CD14-positive monocyte (primary cell): Measurements from ENCODE around the gene C5orf63. TPM values are rescaled to one million over a fixed set of nuclear protein-coding genes. Genes with fewer than 3 reads are reported as not detected.
A peak's percentile ranks its signal among the peaks of the same experiment; 100 is the strongest.

ENCODE experiments used
- DNase-seq, 3 donors: peaks; one replicate each; pipeline ENCODE4 v3.0.0-alpha.2; 2011 to 2022
- H2AFZ ChIP-seq: 2 replicates; pipeline ENCODE4 v1.6.0; 2012; ENCODE audit warnings: mild to moderate bottlenecking, low read depth, low read length, inconsistent platforms; ENCODE audit not compliant: insufficient read depth, poor library complexity, severe bottlenecking
- H3K27ac ChIP-seq, 2 donors: 1 replicate in 1 of 2; 2 replicates in 1 of 2; pipeline ENCODE4 v1.5.1; 2012 to 2013; ENCODE audit warnings: low read length in 2 of 2, control low read depth in 1 of 2, inconsistent platforms in 1 of 2, low read depth in 1 of 2, mild to moderate bottlenecking in 1 of 2
- H3K27me3 ChIP-seq, 2 donors: one replicate each; pipeline versions ENCODE4 v1.6.0 to v1.6.1; 2011 to 2013; ENCODE audit warnings: low read length in 2 of 2; ENCODE audit not compliant: control insufficient read depth in 2 of 2, insufficient read depth in 2 of 2
- H3K36me3 ChIP-seq, 2 donors: replicated peaks in 1 of 2; 1 replicate in 1 of 2; 2 replicates in 1 of 2; pipeline versions ENCODE4 v1.5.1 to v1.6.1; 2012 to 2013; ENCODE audit warnings: low read length in 2 of 2, control low read depth in 1 of 2, inconsistent platforms in 1 of 2, mild to moderate bottlenecking in 1 of 2; ENCODE audit not compliant: insufficient read depth in 2 of 2, control insufficient read depth in 1 of 2
- H3K4me1 ChIP-seq, 2 donors: 1 replicate in 1 of 2; 2 replicates in 1 of 2; pipeline versions ENCODE4 v1.5.1 to v1.6.1; 2012 to 2013; ENCODE audit warnings: low read length in 2 of 2, control low read depth in 1 of 2, inconsistent platforms in 1 of 2, mild to moderate bottlenecking in 1 of 2, moderate library complexity in 1 of 2; ENCODE audit not compliant: insufficient read depth in 2 of 2, control insufficient read depth in 1 of 2
- H3K4me2 ChIP-seq: replicated peaks from 2 replicates; pipeline ENCODE3; 2012; ENCODE audit warnings: low read length, moderate library complexity, mild to moderate bottlenecking; ENCODE audit not compliant: poor library complexity, severe bottlenecking; ENCODE audit errors: extremely low read depth
- H3K4me3 ChIP-seq, 3 experiments: fragments of 200-600 bp in 1 of 3; sonication (generic) in 1 of 3; replicated peaks in 1 of 3; 1 replicate in 2 of 3; 2 replicates in 1 of 3; pipeline ENCODE4 v1.5.1; 2011 to 2013; ENCODE audit warnings: low read length in 3 of 3, mild to moderate bottlenecking in 3 of 3, control low read depth in 2 of 3, low read depth in 2 of 3, inconsistent platforms in 1 of 3, moderate library complexity in 1 of 3
- H3K79me2 ChIP-seq: 2 replicates; pipeline ENCODE4 v1.6.0; 2012; ENCODE audit warnings: mild to moderate bottlenecking, control low read depth, inconsistent platforms, low read length, moderate library complexity; ENCODE audit not compliant: insufficient read depth
- H3K9ac ChIP-seq: 2 replicates; pipeline ENCODE4 v1.6.0; 2017; ENCODE audit warnings: low read length, mild to moderate bottlenecking; ENCODE audit not compliant: insufficient read depth, poor library complexity, severe bottlenecking
- H3K9me3 ChIP-seq, 2 donors: replicated peaks in 1 of 2; 1 replicate in 1 of 2; 2 replicates in 1 of 2; pipeline versions ENCODE4 v1.5.1 to v1.6.1; 2012 to 2013; ENCODE audit warnings: low read length in 2 of 2, control low read depth in 1 of 2; ENCODE audit not compliant: control insufficient read depth in 1 of 2, insufficient read depth in 1 of 2
- H4K20me1 ChIP-seq: 2 replicates; pipeline ENCODE4 v1.6.0; 2012; ENCODE audit warnings: mild to moderate bottlenecking, low read length, control low read depth, moderate library complexity; ENCODE audit not compliant: insufficient read depth
- H3K27ac Mint-ChIP-seq, 7 donors: one replicate each; pipeline ENCODE4 v1.8.0; 2020; ENCODE audit warnings: mild to moderate bottlenecking in 7 of 7, mixed read lengths in 7 of 7, moderate library complexity in 6 of 7, inconsistent platforms in 2 of 7
- H3K27me3 Mint-ChIP-seq, 3 donors: one replicate each; pipeline ENCODE4 v1.8.0; 2021 to 2022; ENCODE audit warnings: low read depth in 3 of 3, mild to moderate bottlenecking in 3 of 3, mixed read lengths in 3 of 3, moderate library complexity in 3 of 3, inconsistent platforms in 1 of 3
- H3K36me3 Mint-ChIP-seq, 2 donors: one replicate each; pipeline ENCODE4 v1.8.0; 2020; ENCODE audit warnings: mixed read lengths in 2 of 2, inconsistent platforms in 1 of 2, mild to moderate bottlenecking in 1 of 2
- H3K4me1 Mint-ChIP-seq: one replicate; pipeline ENCODE4 v1.8.0; 2020; ENCODE audit warnings: mild to moderate bottlenecking, mixed read lengths
- H3K4me3 Mint-ChIP-seq, 2 donors: one replicate each; pipeline ENCODE4 v1.8.0; 2020; ENCODE audit warnings: mild to moderate bottlenecking in 2 of 2, mixed read lengths in 2 of 2, moderate library complexity in 1 of 2
- H3K9me3 Mint-ChIP-seq, 7 donors: one replicate each; pipeline ENCODE4 v1.8.0; 2020 to 2022; ENCODE audit warnings: mixed read lengths in 7 of 7, mild to moderate bottlenecking in 6 of 7, moderate library complexity in 6 of 7, inconsistent platforms in 2 of 7
- WGBS: methylation state at CpG from one replicate; pipeline ENCODE4 v1.1.5; 2013; ENCODE audit warnings: missing lambda C conversion rate; ENCODE audit not compliant: insufficient coverage; 5-methylcytosine and 5-hydroxymethylcytosine counted together
- intact Hi-C, 2 donors: fragments of 100-400 bp; cut with micrococcal nuclease; formaldehyde crosslinking; loops; one replicate each; pipeline versions ENCODE4 v1.15.0 to v1.15.1; 2023
- polyA plus RNA-seq, 3 donors: library from polyadenylated mRNA; depleted of rRNA in 1 of 3; unstranded in 2 of 3; stranded (reverse) in 1 of 3; fragments of 300-500 nt in 2 of 3; fragments of >200 nt in 1 of 3; fragmentation: Illumina TruSeq in 2 of 3; gene quantifications; 1 replicate in 2 of 3; 2 replicates in 1 of 3; pipeline ENCODE4 v1.2.3, GENCODE V29; 2012 to 2021
- TF ChIP-seq, protein P1 (sequence below): fragments of 200-600 bp; IDR thresholded peaks from one replicate; pipeline ENCODE4 v1.8.0; 2022; ENCODE audit warnings: antibody characterized with exemption, mild to moderate bottlenecking

Gene C5orf63
- polyA plus RNA-seq, 3 donors = 0.27 to 1.5 TPM; not detected in 1

DNA sequence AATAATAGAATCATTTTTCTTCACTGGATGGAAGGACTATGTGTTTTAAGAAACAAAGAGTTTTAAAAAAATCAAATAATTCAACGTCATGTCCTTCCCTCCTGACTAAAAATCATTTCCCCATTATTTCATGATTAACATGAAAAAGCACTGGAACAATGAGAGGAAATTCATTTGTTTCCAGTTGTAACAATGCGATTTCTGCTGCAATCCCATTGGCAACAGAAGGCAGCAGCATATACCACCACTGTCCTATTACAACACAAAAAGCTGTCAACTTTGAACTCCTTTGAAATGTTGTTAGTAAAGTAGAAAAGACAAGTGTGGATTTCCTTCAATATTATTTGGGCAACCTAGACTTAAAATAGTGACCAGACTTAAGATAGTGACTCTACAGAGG lies 3.1 kb downstream of the C5orf63 start:
- Mint-ChIP-seq H3K4me1 (peaks cover 13% of the 10 kb centered on the region), H3K4me3 (no peak overlapping the region), H3K9me3 (peaks cover 0 to 3% (median 0%) of the 10 kb centered on the region in 7 donors), H3K36me3 (no peaks in the 10 kb centered on the region), H3K27me3 (peaks cover 3 to 9% (median 4%) of the 10 kb centered on the region in 3 donors), H3K27ac (no peak overlapping the region)
- Histone ChIP-seq H4K20me1 (no peaks in the 10 kb centered on the region), H3K4me1 (peaks cover 10% of the 10 kb centered on the region in 2 donors), H3K4me2 (no peak overlapping the region), H3K27me3 (no peaks in the 10 kb centered on the region), H3K9me3 (no peaks in the 10 kb centered on the region), H3K9ac (no peak overlapping the region), H2AFZ (no peak overlapping the region), H3K36me3 (no peaks in the 10 kb centered on the region), H3K27ac (no peak overlapping the region), H3K4me3 (no peak overlapping the region), H3K79me2 (no peaks in the 10 kb centered on the region)
- intact Hi-C loops = no loop called here
- TF ChIP-seq, protein P1, sequence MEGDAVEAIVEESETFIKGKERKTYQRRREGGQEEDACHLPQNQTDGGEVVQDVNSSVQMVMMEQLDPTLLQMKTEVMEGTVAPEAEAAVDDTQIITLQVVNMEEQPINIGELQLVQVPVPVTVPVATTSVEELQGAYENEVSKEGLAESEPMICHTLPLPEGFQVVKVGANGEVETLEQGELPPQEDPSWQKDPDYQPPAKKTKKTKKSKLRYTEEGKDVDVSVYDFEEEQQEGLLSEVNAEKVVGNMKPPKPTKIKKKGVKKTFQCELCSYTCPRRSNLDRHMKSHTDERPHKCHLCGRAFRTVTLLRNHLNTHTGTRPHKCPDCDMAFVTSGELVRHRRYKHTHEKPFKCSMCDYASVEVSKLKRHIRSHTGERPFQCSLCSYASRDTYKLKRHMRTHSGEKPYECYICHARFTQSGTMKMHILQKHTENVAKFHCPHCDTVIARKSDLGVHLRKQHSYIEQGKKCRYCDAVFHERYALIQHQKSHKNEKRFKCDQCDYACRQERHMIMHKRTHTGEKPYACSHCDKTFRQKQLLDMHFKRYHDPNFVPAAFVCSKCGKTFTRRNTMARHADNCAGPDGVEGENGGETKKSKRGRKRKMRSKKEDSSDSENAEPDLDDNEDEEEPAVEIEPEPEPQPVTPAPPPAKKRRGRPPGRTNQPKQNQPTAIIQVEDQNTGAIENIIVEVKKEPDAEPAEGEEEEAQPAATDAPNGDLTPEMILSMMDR = no peak
- no CpG with 5 or more reads among the region's 2 CpGs for WGBS
- DNase-seq = no peak

DNA sequence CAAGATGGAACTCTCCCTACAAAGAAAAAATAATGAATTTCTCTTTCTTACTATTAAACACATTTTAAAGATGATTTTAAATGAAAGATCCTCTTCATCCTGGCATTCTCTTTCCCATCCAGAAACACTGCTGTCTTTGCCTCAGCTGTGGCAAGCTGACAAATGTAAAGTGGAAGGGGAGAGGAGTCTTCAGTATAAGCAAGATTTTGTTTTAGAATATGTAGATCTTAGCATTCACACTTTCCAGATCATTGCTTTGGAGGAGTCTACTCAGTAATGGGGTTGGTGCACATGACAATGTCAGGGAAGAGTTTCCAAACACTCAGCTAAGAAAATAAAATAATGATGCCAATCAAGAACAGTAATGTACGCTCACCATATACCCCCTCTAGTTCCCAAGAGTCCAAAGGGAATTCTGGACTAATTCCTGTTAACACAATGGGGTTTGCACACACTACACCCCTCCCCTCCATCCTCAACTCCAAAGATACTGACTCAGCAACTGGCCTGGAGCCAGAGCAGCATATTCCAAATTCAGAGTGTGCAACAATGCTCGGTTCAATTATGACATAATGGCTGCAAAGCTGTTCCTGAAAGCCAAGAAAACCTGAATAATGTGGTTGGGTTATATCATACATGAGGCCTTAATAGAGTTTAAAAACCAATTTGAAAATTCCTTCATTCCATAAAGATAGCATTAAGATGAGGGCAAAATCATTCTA lies 4.6 kb downstream of the C5orf63 start:
- Histone ChIP-seq H3K9me3 (no peaks in the 10 kb centered on the region), H3K27me3 (no peaks in the 10 kb centered on the region), H3K79me2 (no peaks in the 10 kb centered on the region), H3K4me1 (peaks cover 7 to 8% of the 10 kb centered on the region in 2 donors), H3K4me3 (no peak overlapping the region), H3K27ac (no peak overlapping the region), H3K36me3 (no peaks in the 10 kb centered on the region), H3K9ac (no peak overlapping the region), H4K20me1 (no peaks in the 10 kb centered on the region), H2AFZ (no peak overlapping the region), H3K4me2 (no peak overlapping the region)
- DNase-seq = no peak
- TF ChIP-seq, protein P1 = no peak
- Mint-ChIP-seq H3K4me1 (peaks cover 10% of the 10 kb centered on the region), H3K36me3 (no peaks in the 10 kb centered on the region), H3K27me3 (peaks cover 0 to 6% (median 3%) of the 10 kb centered on the region in 3 donors), H3K27ac (peak overlapping the region in 1 of 7 donors; percentile 1), H3K9me3 (peaks cover 0 to 3% (median 0%) of the 10 kb centered on the region in 7 donors), H3K4me3 (no peak overlapping the region)
- WGBS = 93% methylated on average over 1 of the region's 2 CpGs
- intact Hi-C loops = no loop called here
